Measurements from ENCODE around the gene SERPINB4.
"Not testable (repeated sequence)": the region's sequence is repeated elsewhere in the genome, so short reads cannot be mapped to it uniquely, and the experiment has no call there.

DNA sequence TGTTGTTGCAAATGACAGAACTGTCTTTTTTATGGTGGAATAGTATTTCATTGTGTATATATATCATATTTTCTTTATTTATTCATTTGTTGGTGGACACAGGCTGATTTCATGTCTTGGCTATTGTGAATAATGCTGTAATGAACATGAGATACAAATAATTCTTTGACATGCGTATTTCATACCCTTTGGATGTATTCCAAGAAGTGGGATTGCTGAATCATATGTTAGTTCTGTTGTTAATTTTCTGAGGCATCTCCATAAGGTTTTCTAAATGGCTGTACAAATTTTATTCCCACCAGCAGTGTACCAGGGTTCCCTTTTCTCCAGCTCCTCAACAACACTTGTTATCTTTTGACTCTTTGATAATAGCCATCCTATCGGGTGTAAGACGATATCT lies 6.2 kb upstream of the SERPINB4 start:
- TF ChIP-seq POLR2AphosphoS5, POLR2A (IDR thresholded peaks at IDR 0.05; ENCODE audit: low read depth, low read length): not testable (repeated sequence)

Data from GM12891 (cell line).